ENCODE results near the gene MCTP1.
"Not testable (repeated sequence)": the region's sequence is repeated elsewhere in the genome, so short reads cannot be mapped to it uniquely, and the experiment has no call there.

MCTP1 gene

DNA sequence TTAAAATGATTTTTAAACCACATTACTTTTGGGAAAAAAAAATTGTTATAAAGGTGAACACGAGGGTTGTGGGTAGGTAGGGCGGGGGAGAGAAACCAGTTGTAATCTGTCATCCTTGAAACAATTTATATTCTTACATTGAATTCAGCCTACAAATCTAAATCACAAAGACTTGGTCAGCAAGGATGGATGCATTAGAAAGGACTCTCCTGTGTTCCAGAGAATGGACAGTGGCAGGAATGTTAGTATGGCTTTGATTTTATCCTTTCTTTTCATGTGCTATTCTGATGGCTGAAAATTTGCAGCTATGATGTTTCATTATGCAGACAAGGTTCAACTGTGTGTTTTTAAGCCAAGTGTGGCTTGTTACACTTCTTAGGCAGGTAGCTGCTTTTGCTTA lies 431.8 kb downstream of the MCTP1 start:
- DNase-seq, result no peak

DNA sequence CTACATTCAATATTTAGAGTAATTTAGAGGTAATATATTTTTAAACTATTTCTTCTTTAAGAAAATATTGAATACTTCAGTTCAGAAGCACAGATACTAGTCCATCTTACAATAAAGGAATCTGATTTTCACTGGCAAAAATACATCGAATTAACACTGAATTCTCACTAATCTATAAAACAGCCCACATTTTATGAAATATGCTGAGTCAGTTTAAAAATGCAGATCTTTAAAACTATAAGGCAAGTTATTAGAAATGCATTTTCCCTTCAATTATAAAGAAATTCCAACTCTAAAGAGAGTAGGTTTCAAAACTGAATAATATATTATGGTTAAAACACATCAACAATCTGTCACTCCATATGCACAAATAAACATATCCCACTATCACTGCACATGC lies 433.9 kb downstream of the MCTP1 start:
- DNase-seq, result no peak

DNA sequence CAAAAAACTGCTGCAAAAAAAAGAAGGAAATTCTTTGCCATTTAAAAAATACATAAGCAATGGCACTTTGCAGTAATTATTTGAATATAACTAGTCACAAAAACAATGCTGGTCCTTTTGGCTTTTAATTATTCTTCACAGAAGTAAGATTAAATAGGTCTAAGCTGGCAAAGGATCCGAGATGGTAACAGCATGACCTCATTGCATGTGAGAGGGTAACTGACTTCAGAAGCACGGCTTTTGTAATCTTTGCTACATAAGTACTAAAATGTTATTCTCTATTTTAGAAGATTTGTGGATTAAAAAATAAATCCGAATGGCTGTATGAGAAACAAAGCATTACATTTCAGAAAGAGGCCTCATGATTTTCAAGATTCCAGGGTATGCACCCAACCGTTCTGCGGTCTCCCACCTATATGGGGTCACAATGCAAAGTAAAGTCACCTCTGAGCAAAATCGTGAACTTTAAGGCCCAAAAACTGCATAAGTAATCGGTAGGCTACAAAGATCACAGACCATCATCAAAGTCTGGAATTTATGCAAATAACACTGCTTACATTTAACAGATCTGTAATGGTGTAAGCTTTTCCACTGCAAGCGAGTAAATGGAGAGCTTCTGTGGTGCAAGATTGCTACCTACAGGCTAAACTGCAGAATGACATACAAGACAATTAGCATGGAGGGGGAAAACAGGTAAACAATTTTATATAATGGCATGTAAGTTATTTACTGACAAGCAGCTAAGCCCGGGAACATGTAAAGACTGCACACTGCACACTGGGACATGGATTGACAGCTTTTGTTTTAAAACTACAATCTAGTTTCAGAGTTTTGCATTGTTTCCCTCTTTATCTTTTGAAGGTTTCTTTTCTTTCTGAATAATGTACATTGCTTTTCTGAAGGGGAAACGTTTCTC lies 434.8 kb downstream of the MCTP1 start:
- no peak for DNase-seq

DNA sequence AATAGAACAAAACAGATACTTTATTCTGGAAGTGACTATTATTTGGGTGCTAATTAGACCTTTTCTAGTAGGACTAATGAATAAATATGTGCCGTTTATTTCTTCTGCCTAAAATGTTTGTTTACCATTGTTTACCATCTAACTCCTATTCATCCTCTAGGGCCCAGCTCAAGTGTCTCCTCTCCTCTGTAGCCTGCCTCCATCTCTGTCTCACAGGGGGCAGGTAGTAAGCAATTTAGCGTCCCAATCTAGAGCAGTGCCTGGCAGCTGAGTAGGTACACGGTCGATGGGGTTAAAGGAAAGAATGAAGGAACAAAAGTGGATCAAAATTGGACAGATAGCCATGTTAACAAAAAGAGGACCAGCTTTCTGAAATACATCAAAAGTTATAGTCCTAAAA lies 435.6 kb downstream of the MCTP1 start:
- no peak for DNase-seq

DNA sequence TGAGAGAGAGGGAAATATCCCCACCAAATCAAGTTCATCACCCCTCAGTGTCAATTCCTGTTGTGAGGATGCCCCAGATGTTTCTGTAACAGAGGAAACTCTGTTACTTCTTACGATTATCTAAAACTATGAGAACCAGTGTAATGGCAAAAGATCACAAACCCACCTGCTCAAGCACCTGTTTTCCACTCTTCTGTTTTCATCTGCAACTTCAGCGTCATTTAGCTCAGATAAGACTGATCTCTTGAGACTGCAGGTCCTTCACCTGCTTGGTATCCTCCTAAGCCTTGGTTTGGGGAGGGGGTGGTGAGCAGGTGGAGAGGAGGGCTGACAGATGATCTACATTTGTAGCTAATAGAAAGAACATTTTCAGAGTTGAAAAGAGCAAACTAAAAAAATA lies 437.2 kb downstream of the MCTP1 start:
- DNase-seq, result no peak

DNA sequence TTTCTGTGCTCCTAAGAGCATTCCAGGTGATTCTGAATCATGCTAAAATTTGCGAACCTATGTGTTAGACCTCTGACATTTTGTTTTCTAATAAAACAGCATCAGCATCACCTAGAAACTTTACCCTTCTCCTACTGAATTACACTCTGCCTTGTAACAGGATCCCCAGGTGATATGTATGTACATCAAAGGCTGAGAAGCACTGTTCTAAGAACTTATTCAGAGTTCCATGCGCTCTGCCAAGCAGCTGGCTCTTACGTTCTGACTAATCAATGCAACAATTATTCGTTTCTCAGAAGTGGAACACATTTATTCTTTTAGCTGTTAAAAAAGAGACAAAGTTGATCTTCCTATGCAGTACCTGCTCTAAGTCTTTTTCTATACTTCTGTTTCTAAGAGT lies 437.9 kb downstream of the MCTP1 start:
- no peak for DNase-seq

DNA sequence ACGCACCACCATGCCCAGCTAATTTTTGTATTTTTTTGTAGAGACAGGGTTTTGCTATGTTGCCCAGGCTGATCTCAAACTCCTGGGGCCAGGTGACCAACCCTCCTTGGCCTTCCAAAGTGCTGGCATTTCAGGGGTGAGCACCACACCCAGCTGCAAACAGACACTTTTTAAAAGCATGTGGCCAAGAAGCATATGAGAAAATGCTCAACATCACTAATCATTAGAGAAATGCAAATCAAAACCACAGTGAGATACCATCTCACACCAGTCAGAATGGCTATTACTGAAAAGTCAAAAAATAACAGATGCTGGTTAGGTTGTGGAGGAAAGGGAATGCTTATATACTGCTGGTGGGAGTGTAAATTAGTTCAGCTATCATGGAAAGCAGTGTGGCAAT lies 439.2 kb downstream of the MCTP1 start:
- DNase-seq, result not testable (repeated sequence)

DNA sequence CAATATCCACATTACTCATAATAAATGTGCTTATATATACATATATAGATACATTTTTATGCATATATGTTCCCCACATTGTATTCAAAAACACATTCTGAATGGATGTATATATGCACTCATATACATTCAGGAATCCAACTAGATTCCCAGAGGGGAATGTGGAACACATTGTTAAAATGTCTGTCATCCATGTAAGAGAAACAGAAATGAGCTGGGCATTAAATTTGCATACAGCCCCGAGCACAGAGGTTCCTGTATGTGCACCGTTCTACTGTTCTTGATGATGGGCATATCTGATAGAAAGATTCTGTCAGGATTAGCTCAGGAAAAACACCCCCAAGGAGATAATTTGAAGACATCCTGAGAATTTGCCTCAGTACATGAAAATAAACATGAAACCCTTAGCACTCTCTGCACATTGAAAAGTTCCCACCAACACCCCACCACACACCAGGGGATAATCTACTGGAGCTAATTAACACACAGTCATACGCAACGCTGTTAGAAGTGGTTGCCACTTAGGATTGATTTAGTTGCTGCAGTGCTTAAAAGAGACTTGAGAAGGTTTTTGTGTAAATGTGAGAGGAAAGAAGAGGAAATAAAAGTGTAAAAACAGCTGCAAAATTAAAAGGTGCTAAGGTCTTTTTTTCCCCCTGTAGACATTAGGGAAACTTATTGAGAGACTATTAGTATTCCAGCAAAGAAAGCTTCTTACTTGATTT lies 443.1 kb downstream of the MCTP1 start:
- DNase-seq, result no peak

DNA sequence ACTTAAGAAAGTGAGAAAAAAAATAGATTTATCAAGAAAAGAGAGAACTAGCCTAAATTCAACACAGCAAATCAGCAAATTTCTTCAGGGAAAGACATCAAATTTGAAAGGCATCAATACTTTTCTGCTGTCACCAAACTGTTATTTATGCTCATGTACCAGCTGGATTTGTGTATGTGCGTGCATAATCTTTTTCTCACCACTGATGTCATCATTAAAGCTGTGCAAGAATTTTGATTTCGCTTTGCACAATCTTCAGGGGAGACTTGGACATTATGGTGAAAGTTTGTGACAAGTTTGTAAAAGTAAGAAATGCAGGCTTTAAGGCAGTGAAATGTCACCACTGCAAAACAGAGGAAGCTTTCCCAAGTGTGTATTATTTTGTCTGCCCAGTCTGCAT lies 451.0 kb downstream of the MCTP1 start:
- DNase-seq, result no peak

DNA sequence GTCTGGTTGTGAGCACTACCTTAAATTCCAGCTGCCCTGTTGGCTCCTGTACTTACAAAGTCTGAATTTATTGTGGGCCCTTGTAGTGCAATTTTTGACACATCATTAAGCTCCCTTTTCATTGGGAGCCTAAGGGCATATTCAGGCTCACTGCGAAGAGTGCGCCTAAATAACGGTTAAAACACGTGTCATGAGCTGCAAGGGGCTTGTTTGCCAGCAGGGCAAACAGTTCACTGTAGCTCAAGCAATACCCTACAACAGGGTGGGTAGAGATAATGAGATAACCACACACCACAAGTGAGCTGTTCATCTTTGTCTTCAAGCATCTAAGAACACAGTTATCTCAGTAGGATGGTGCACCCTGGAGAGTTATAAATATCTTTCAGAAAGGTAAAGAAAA lies 452.2 kb downstream of the MCTP1 start:
- no peak for DNase-seq

DNA sequence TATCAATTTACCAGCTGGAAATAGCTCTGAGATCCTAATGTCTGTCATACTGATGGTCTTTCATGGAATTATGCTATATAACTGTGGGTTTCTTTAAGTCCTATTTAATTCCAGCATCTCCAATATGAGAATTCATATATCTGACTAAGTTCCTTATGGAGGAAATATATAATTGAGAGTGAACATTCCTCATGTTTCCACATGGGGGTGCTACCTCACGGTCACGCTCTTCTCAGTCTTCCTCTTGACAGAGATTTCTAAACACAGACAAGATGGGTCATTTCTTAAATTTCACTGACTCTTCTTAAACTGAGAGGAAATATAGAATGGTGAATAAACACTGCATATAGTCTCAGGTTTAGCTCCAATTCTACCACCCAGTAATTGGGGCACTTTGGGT lies 454.4 kb downstream of the MCTP1 start:
- no peak for DNase-seq

DNA sequence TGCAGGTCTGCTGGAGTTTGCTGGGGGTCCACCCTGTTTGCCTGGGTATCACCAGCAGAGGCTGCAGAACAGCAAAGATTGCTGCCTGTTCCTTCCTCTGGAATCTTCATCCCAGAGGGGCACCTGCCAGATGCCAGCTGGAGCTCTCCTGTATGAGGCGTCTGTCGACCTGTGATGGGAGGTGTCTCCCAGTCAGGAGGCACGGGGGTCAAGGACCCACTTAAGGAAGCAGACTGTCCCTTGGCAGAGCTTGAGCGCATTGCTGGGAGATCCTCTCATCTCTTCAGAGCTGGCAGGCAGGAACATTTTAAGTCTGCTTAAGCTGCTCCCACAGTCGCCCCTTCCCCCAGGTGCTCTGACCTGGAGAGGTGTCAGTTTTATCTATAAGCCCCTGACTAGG lies 456.7 kb downstream of the MCTP1 start:
- DNase-seq, result not testable (repeated sequence)

DNA sequence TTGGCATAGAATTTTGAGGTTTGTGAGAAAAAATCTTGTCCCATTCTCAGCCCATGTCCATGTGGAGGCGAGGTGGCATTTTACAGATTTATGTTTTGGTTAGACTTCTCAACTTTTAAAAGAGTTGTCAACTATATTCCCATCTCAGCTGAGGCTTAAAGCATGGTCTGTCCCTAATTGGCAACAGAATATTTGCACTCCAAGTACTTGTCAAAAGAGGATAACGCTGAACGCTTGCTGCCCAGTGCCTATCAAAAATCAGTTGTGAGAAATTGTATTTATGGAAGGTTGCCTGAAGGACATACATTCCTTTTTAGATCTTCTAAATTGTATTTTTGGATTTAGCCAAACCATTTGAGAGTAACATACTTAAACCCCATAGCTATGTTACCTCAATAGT lies 464.4 kb downstream of the MCTP1 start:
- DNase-seq, result no peak

DNA sequence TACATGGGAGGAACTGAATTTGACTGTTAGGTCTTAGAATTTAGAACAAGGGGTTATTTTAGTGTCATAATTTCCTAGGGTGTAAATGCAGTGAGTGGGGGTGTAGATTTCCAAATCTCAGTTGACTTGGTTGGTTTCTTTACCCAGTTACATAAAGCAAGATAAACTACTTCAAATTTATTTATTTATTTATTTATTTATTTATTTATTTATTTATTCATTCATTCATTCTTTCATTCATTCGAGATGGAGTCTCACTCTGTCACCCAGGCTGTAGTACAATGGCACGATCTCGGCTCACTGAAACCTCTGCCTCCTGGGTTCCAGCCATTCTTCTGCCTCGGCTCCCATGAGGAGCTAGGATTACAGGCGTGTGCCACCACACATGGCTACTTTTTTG lies 466.0 kb downstream of the MCTP1 start:
- no peak for DNase-seq

DNA sequence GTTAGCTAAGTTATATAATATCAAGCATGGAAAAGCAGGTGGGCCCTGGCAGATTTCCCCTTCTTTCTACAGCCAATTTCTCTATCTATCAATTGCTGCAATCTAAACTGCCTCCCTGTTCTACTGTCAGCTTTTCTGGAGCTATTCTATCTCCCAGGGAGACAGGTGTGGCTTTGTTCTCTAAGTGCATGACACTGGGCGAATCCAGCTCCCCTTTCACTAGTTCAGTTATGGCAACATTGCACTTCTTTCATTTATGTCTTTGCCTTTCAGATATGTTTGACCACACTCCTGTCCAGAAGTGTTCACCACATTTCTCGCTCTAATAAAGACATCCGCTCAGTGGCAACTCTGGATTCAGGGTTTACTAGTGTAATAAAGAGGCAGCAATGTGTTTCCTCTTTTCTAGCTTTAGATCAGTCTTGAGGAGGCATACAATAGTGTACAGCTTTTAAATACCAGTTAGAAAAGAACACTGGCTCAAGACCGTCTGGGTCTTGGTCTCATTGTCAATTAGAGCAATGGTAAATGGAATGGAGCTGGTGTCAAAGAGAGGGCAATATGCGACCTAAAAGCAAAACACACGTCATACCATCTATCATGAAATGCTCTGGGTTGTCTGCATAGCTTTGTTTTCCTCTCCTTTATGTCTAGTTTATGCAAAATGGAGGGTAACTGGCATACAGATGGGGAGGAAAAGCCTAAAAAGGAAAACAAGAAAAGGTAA lies 469.4 kb downstream of the MCTP1 start:
- no peak for DNase-seq

DNA sequence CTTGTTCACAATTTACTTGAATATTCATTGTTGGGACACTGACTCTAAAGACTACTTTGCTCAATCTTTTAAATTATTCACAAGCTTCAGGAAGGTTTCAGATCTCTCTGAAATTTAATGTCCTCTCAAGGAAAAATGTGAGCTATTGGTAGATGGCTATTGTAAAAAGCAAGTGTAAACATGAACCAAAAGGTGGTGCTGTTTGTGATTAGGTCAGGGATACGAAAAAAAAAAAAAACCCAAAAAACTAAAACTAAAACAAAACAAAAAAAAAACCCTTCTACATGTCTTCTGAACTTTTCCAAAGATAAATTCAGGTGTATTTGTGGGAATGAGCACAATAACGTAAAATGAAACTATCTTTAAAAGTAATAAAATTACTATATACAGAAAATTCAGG lies 472.7 kb downstream of the MCTP1 start:
- DNase-seq, result no peak

DNA sequence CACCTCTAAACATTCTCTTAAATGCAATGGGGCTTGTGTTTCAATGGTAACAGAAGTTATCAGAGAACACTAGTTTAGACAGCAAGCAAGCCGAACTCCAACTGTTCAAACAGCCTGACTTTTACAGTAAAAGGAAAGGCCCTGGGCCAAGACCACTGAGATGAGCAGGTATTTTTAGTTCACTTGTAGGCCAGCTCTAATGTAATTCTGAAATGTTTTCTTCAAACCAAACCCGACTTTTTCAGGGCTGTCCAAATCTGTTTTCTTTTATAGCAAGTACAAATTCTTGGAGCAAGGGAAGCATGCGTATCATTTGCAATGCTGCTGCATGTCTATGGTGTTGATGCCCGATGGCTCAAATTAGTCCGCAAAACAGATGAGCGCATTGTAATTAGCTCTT lies 473.6 kb downstream of the MCTP1 start:
- no peak for DNase-seq

DNA sequence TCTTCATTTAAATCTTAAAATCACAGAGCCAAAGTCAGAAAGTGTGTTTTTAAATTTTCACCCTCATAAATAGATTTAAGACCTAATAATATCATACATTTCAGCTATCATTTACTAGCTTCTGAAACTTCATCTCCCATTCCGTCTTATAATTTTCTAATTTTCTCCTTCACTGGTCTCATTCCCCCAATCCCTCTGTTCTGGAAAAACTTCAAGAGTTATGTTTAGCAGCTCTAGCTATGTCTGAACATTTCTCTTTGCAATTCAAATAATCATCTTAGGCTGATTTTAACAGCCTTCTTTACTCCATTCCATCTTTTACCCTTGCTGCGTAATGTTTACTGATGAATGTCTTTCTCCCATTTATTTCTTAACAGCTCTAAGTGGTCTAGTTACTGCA lies 474.0 kb downstream of the MCTP1 start:
- no peak for DNase-seq

DNA sequence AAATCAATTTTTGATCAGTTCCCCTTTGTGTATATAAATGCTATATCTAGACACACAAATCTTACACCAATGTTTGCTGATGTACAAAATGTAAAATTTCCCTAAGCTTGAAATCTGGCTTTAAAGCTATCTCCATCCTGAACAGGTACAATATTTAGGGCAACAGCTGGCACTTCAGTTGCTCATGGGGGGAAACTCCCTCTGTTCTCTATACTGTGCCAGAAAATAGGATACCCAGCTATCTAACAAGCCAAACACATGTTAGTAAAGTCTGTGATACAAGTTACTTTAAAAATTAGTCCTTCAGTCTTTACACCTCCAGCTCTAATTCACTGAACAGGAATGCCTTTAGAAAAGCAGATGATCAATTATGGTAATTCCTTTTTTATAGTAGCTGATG lies 474.6 kb downstream of the MCTP1 start:
- no peak for DNase-seq

DNA sequence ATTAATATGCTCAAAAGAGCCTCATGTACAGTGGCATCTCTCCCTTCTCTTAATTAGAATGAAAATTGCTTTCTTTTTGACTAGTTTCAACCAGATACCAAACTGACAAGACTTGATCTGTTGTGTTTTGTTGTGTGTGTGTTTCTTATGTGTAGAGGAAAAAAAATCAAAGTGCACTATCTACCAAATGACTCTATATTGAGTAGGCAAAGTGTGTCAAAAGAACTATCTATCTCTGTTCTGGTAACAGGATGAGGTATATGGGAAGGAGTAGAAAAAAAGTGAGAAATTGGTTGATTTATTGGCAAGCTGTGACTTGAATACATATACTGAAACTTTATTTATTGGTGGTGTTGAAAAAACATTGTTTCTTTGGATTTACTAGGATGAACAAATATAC lies 476.4 kb downstream of the MCTP1 start:
- DNase-seq, result no peak

DNA sequence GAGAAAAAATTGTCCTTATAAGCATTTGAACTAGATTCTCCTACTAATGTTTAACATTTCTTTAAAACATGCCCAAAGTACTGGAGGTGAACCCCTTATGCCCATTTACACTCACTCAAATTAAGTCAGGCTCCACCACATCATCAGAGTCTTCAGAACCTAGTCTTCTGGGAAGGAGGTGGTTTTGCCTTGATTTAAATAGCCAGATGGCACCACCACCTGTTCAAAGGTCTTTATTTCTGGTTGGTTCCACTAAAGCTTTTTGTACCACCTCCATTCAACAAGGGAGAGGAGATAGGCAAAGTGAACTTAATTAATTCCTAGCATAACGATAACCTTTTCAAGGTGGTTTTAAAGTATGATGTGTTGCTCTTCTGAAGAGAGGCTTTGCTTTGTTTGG lies 476.9 kb downstream of the MCTP1 start:
- DNase-seq, result no peak

DNA sequence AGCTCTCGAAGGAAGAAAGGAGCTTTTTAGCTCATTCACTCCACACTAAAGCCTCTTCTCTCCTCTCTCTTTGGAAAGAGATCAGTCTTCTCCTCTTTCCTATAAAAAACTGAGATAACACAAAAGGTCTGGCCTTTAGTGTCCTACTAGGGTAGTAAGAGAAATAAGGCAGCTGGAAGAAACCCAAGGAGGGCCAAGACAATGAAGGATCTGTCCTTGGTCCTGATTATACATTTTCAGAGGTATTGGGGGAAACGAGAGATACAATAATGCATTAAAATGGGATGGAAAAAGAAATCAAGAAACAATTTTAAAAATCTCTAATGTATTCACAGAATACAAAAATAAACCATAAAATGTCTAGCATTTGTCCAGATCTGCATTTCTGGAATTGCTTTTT lies 482.4 kb downstream of the MCTP1 start:
- DNase-seq, result no peak

DNA sequence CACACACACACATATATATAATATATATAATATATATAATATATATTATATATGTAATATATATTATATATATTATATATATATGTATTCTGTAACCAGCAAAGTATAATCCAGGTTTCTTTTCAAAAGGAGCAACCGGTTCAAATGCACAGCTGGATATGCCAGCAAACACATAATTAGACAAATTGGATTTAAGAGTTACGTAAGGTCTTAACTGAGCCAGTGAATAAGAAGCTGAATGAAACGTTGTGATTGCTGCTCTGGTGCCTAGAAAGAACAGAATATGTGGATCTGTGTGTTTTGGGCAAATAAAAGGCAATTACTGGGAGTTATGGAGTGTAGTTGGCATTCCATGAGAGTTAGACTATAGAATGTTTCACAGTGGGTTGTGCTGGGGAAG lies 488.3 kb downstream of the MCTP1 start:
- no peak for DNase-seq

DNA sequence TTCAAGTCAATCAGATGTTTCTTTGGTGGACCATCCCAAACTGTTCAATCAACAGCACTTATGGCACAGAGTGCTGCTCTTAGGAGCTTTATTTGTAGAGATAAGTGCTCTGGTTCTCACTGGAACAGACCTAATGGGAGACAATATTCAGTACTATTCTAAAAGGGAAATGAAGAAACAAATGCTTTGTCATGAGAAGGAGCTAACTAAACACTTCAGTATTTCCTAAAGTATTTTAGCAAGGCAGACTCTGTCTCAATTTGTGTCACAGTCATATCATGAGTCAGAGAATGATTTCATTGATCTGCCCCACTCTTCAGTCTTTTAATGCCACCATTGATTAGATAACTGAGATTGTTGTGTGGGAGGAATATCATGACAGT lies 491.1 kb downstream of the MCTP1 start:
- no peak for DNase-seq
